ENCODE results near the gene MAD1L1. TPM values are rescaled to one million over a fixed set of nuclear protein-coding genes. Genes with fewer than 3 reads are reported as not detected.

MAD1L1 gene
- total and polyA plus RNA-seq, 2 of the 8 experiments (the other 6 are each of a cell fraction or from before 2014, with no cell fraction given), result 40.4 to 44.6 TPM

DNA sequence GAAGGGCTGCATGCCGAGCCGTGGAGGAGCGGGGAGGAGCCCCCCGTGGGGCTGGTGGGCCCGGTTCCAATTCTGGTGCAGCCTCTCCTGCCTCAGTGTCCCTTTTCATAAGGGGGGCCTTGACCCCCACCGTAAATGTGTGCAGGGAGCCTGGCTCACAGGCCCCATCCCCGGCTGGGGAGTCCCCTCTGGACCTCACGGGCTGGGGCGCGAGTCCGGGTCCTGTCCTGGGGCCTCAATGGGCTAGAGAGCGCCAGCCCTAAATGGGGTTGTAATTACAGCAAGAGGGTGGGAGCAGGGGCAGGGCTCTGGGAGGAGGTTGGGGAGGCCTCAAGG is 359.7 kb downstream of the MAD1L1 start:
- H2AFZ ChIP-seq (ENCODE audit: low read length), result no peak overlapping the region
- peaks cover 0 to 11% of the 10 kb centered on the region in 2 experiments; a peak in 1 of 4 replicates for H3K9me3 ChIP-seq (ENCODE audit: insufficient read depth in 2 of 2, low read depth in 1 of 2, low read length in 1 of 2)
- H4K5ac ChIP-seq (ENCODE audit: insufficient read length, low read depth, low read length), result no peak overlapping the region
- no peak overlapping the region for H4K91ac ChIP-seq (replicated peaks; ENCODE audit: insufficient read length, low read length)
- no peak overlapping the region for H2AK5ac ChIP-seq (ENCODE audit: low read depth, low read length)
- H3K4me1 ChIP-seq (replicated peaks in 1 of 4; ENCODE audit: control insufficient read depth in 3 of 4, insufficient read depth in 4 of 4, low read length in 3 of 4), result no peaks in the 10 kb centered on the region; a peak in 1 of 7 replicates
- H2BK15ac ChIP-seq (ENCODE audit: low read length), result no peak overlapping the region
- ChIA-PET POLR2A (ENCODE audit: partially characterized antibody) (no interaction called here), CTCF (ENCODE audit: partially characterized antibody) (interaction anchor here (1.3 kb wide), 1 partner anchor 13 kb away, joined by 3 read pairs; no protein-coding TSS in a partner anchor)
- no peak overlapping the region for H3K4me3 ChIP-seq (ENCODE audit: extremely low read depth in 1 of 4, insufficient read depth in 2 of 4, low read depth in 3 of 4, low read length in 4 of 4)
- H3K4me2 ChIP-seq (ENCODE audit: insufficient read depth in 1 of 2, low read depth in 2 of 2, low read length in 2 of 2), result no peak overlapping the region
- no peak overlapping the region for H3K14ac ChIP-seq (ENCODE audit: insufficient read length)
- no peaks in the 10 kb centered on the region for H3K36me3 ChIP-seq (ENCODE audit: control insufficient read depth in 2 of 4, insufficient read depth in 4 of 4, low read length in 3 of 4)
- peaks cover 1 to 2% of the 10 kb centered on the region in 2 experiments for H4K20me1 ChIP-seq (replicated peaks in 1 of 2; ENCODE audit: control insufficient read depth in 1 of 2, insufficient read depth in 2 of 2, low read length in 2 of 2)
- H3K79me1 ChIP-seq (ENCODE audit: low read depth, low read length), result peaks cover 4% of the 10 kb centered on the region; the same call in 1 of the 2 replicates
- no peak overlapping the region for H3K9ac ChIP-seq (replicated peaks in 1 of 4; ENCODE audit: extremely low read depth in 1 of 4, low read depth in 3 of 4, low read length in 3 of 4)
- H3K18ac ChIP-seq (ENCODE audit: extremely low read depth, low read length), result no peak overlapping the region
- no peak overlapping the region for H2BK120ac ChIP-seq (replicated peaks; ENCODE audit: low read depth, low read length)
- H3K56ac ChIP-seq (replicated peaks; ENCODE audit: insufficient read length, low read depth, low read length), result no peak overlapping the region
- 90% methylated on average over 8 of the region's 12 CpGs; no CpG with 5 or more reads in 1 of the 2 experiments for WGBS, 2 experiments (ENCODE audit: extremely low coverage in 1 of 2, insufficient coverage in 1 of 2, insufficient read length in 1 of 2, insufficient replicate concordance in 2 of 2, low coverage in 1 of 2, low lambda C conversion rate in 2 of 2, missing lambda C conversion rate in 1 of 2)
- H3K23me2 ChIP-seq (ENCODE audit: low read depth, low read length), result no peaks in the 10 kb centered on the region; the same call in 1 of the 2 replicates
- H3K23ac ChIP-seq (ENCODE audit: insufficient read length), result no peak overlapping the region
- H3K79me2 ChIP-seq (ENCODE audit: control insufficient read depth in 1 of 2, insufficient read depth in 2 of 2, low read length in 2 of 2), result no peaks in the 10 kb centered on the region; a peak in 1 of 4 replicates
- H3K27ac ChIP-seq (ENCODE audit: low read depth, low read length), result no peak overlapping the region
- H2BK20ac ChIP-seq (ENCODE audit: low read length), result no peak overlapping the region
- no peak overlapping the region for H2BK12ac ChIP-seq (ENCODE audit: low read depth, low read length)
- no peak overlapping the region for H4K8ac ChIP-seq (ENCODE audit: extremely low read depth, insufficient read depth, low read length)
- no peak overlapping the region for H2BK5ac ChIP-seq (ENCODE audit: low read depth, low read length)
- no peaks in the 10 kb centered on the region for H3K27me3 ChIP-seq (replicated peaks in 1 of 4; ENCODE audit: control insufficient read depth in 3 of 4, extremely low read depth in 1 of 4, insufficient read depth in 3 of 4, low read length in 3 of 4)
- FAIRE-seq, result no peak
- DNase-seq (ENCODE audit: low read depth in 1 of 2, low spot score in 2 of 2), result no peak
- H3K4ac ChIP-seq (replicated peaks; ENCODE audit: insufficient read length, low read depth, low read length), result no peak overlapping the region
- TF ChIP-seq TBP (IDR thresholded peaks at IDR 0.05; ENCODE audit: low read depth, low read length), result no peak
- no peak for TF ChIP-seq NANOG (IDR thresholded peaks at IDR 0.05; ENCODE audit: insufficient read depth, low read depth, low read length, poor library complexity, severe bottlenecking)
